Measurements from ENCODE around the gene PCSK5. TPM values are rescaled to one million over a fixed set of nuclear protein-coding genes. Genes with fewer than 3 reads are reported as not detected.

The PCSK5 gene
- total RNA-seq, 2 experiments from 2014 or later, result 14.4 to 15.2 TPM

GRCh38 chr9:76090909-76091308, 200.4 kb downstream of the PCSK5 start:
- Mint-ChIP-seq H3K27ac (no peak overlapping the region), H3K9me3 (no peaks in the 10 kb centered on the region), H3K27me3 (no peaks in the 10 kb centered on the region), H3K4me1 (ENCODE audit: low read depth) (no peaks in the 10 kb centered on the region), H3K36me3 (ENCODE audit: low read depth) (peaks cover 32% of the 10 kb centered on the region), H3K4me3 (no peak overlapping the region)
- intact Hi-C loops (cut with DNase I, micrococcal nuclease), result no loop called here
- ATAC-seq (ENCODE audit: poor library complexity) (no peak), DNase-seq (peak in 2 of 14 experiments; percentile 4 to 10)
- TF ChIP-seq, protein P1, sequence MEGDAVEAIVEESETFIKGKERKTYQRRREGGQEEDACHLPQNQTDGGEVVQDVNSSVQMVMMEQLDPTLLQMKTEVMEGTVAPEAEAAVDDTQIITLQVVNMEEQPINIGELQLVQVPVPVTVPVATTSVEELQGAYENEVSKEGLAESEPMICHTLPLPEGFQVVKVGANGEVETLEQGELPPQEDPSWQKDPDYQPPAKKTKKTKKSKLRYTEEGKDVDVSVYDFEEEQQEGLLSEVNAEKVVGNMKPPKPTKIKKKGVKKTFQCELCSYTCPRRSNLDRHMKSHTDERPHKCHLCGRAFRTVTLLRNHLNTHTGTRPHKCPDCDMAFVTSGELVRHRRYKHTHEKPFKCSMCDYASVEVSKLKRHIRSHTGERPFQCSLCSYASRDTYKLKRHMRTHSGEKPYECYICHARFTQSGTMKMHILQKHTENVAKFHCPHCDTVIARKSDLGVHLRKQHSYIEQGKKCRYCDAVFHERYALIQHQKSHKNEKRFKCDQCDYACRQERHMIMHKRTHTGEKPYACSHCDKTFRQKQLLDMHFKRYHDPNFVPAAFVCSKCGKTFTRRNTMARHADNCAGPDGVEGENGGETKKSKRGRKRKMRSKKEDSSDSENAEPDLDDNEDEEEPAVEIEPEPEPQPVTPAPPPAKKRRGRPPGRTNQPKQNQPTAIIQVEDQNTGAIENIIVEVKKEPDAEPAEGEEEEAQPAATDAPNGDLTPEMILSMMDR (IDR thresholded peaks at IDR 0.05), result no peak
- H3K4me1 ChIP-seq (ENCODE audit: insufficient read depth, low read length), result no peaks in the 10 kb centered on the region
- H3K9me3 ChIP-seq (ENCODE audit: control insufficient read depth in 1 of 2, insufficient read depth in 1 of 2, low read length in 2 of 2), result no peaks in the 10 kb centered on the region
- CTCF ChIA-PET, result no interaction called here
- H3K27ac ChIP-seq (ENCODE audit: low read depth in 1 of 2, low read length in 2 of 2), result no peak overlapping the region
- H3K36me3 ChIP-seq (ENCODE audit: insufficient read depth, low read length), result no peaks in the 10 kb centered on the region
- no peaks in the 10 kb centered on the region for H3K27me3 ChIP-seq (ENCODE audit: control insufficient read depth in 1 of 2, insufficient read depth in 2 of 2, low read length in 2 of 2)
- H3K4me3 ChIP-seq (ENCODE audit: low read length), result no peak overlapping the region
- POLR2A ChIA-PET, result no interaction called here

- H3K9me3 Mint-ChIP-seq, result no peaks in the 10 kb centered on the region
- no peak overlapping the region for H3K4me3 Mint-ChIP-seq
- no peaks in the 10 kb centered on the region for H3K27me3 Mint-ChIP-seq
- no peaks in the 10 kb centered on the region for H3K4me1 ChIP-seq (ENCODE audit: insufficient read depth, low read length)
- no peaks in the 10 kb centered on the region for H3K27me3 ChIP-seq (ENCODE audit: control insufficient read depth in 1 of 2, insufficient read depth in 2 of 2, low read length in 2 of 2)
- H3K36me3 ChIP-seq (ENCODE audit: insufficient read depth, low read length), result no peaks in the 10 kb centered on the region
- no peak for ATAC-seq (ENCODE audit: poor library complexity)
- no peak overlapping the region for H3K4me3 ChIP-seq (ENCODE audit: low read length)
- no peaks in the 10 kb centered on the region for H3K4me1 Mint-ChIP-seq (ENCODE audit: low read depth)
- POLR2A ChIA-PET, result no interaction called here
- no peak overlapping the region for H3K27ac Mint-ChIP-seq
- no peak for DNase-seq
- CTCF ChIA-PET, result no interaction called here
- intact Hi-C loops (cut with DNase I, micrococcal nuclease), result no loop called here
- TF ChIP-seq, protein P1 (IDR thresholded peaks at IDR 0.05), result no peak
- no peak overlapping the region for H3K27ac ChIP-seq (ENCODE audit: low read depth in 1 of 2, low read length in 2 of 2)
- no peaks in the 10 kb centered on the region for H3K9me3 ChIP-seq (ENCODE audit: control insufficient read depth in 1 of 2, insufficient read depth in 1 of 2, low read length in 2 of 2)
- peaks cover 39% of the 10 kb centered on the region for H3K36me3 Mint-ChIP-seq (ENCODE audit: low read depth)
These were observed 202.1 kb downstream of the PCSK5 start for GRCh38 chr9:76092572-76092971.

- CTCF ChIA-PET, result no interaction called here
- Mint-ChIP-seq H3K4me1 (ENCODE audit: low read depth) (peaks cover 23% of the 10 kb centered on the region), H3K27me3 (no peaks in the 10 kb centered on the region), H3K9me3 (no peaks in the 10 kb centered on the region), H3K27ac (no peak overlapping the region), H3K4me3 (no peak overlapping the region), H3K36me3 (ENCODE audit: low read depth) (peaks cover 57% of the 10 kb centered on the region)
- H3K27me3 ChIP-seq (ENCODE audit: control insufficient read depth in 1 of 2, insufficient read depth in 2 of 2, low read length in 2 of 2), result no peaks in the 10 kb centered on the region
- no peaks in the 10 kb centered on the region for H3K36me3 ChIP-seq (ENCODE audit: insufficient read depth, low read length)
- intact Hi-C loops (cut with DNase I, micrococcal nuclease), result no loop called here
- no peaks in the 10 kb centered on the region for H3K9me3 ChIP-seq (ENCODE audit: control insufficient read depth in 1 of 2, insufficient read depth in 1 of 2, low read length in 2 of 2)
- POLR2A ChIA-PET, result no interaction called here
- no peaks in the 10 kb centered on the region for H3K4me1 ChIP-seq (ENCODE audit: insufficient read depth, low read length)
- DNase-seq (no peak), ATAC-seq (ENCODE audit: poor library complexity) (no peak)
- H3K27ac ChIP-seq (ENCODE audit: low read depth in 1 of 2, low read length in 2 of 2), result no peak overlapping the region
- TF ChIP-seq, protein P1 (IDR thresholded peaks at IDR 0.05), result no peak
- no peak overlapping the region for H3K4me3 ChIP-seq (ENCODE audit: low read length)
These were observed 205.1 kb downstream of the PCSK5 start for GRCh38 chr9:76095585-76095984.

Data from CD4-positive, alpha-beta T cell (primary cell).